HG02884 (cell line): ENCODE measurements around the gene FBXL16.
"Not testable (repeated sequence)": the region's sequence is repeated elsewhere in the genome, so short reads cannot be mapped to it uniquely, and the experiment has no call there.

Experiments used
- ATAC-seq: cut with Tn5 transposase; IDR thresholded peaks from one replicate; pipeline ENCODE4 v1.9.1; 2021; ENCODE audit warnings: mild to moderate bottlenecking, moderate library complexity; ENCODE audit not compliant: unreplicated experiment

Gene FBXL16, protein sequence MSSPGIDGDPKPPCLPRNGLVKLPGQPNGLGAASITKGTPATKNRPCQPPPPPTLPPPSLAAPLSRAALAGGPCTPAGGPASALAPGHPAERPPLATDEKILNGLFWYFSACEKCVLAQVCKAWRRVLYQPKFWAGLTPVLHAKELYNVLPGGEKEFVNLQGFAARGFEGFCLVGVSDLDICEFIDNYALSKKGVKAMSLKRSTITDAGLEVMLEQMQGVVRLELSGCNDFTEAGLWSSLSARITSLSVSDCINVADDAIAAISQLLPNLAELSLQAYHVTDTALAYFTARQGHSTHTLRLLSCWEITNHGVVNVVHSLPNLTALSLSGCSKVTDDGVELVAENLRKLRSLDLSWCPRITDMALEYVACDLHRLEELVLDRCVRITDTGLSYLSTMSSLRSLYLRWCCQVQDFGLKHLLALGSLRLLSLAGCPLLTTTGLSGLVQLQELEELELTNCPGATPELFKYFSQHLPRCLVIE

GRCh38 chr16:705431-706188, at the start of gene FBXL16:
TSS of gene FBXL16 (minus strand) at chr16:705801. CDS start at chr16:697405, 8,396 bp downstream.
- ATAC-seq, result no peak

- no peak for ATAC-seq
Observed at GRCh38 chr16:754656-755055, 49.1 kb upstream of the FBXL16 start.

DNA sequence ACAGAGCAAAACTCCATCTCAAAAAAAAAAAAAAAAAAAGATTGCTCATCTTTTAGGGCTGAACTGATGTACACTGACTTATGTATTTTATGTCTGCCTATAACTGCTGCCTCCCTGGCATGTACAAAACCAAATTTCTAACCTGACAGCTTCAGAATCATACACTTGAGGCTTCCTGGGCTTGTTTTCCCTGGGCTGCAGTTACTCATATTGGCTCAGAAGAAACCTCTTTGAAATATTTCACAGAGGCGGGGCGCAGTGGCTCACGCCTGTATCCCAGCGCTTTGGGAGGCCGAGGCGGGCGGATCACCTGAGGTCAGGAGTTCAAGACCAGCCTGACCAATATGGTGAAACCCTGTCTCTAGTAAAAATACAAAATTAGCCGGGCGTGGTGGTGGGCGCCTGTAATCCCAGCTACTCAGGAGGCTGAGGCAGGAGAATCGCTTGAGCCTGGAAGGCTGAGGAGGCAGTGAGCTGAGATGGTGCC, 48.6 kb upstream of the FBXL16 start:
- not testable (repeated sequence) for ATAC-seq

GRCh38 chr16:752007-752312, 46.4 kb upstream of the FBXL16 start:
- no peak for ATAC-seq

DNA sequence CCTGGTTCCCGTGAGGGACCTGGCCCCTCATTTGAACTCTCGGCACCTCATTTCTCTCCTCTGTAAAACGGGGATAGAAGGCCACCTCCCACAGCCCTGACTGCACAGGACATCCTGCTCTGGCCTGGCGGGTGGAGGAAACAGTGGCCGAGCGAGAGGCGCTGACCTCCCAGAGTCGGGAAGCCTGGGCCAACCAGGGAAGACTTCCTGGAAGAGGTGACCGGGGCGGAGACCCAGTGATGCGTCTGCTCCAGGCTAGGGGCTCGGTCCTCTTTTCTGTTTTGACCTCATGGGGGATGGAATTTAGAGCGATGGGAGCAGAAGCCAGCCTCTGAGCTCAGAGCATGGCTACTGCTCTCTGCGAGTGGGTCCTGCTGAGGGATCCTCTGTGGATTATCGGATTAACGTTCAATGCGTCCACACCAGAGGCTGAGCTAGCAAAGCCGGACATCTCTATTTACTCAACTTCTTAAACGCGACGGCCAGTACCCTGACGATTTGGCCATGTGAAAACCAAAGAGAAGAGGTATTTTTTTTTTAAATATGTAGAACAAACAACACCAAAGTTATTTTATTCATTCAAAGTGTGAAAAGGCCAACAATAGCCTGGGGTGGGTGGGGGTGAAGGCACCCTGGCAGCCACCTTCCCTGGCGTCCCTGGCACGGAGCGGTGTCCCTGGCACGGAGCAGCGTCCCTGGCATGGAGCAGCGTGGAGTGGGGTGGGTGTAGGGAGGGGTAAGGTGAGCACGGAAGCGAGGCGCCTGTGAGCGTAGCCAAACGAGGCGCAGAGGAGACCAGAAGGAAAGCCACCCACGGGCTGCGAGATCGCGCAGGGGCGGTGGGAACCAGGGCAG, 45.8 kb upstream of the FBXL16 start:
- ATAC-seq, result no peak

DNA sequence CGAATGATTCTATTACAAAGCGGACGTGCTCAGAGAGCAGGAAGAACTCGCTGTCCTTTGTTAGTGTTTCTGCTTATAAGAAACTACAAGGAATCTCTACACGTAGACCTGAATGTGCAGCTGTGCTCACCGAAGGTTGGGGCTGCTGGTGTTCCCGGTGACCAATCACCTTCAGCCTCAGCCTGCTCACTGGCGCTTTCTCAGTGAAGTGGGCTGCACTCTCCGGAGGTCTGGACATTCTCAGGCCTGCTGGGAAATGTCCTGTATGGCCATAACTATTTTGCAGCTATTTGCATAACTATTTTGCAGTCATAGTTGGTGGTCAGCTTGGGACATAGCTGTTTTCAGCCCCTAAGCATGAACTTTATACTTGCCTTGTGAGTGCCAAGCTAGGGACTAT, 44.9 kb upstream of the FBXL16 start:
- no peak for ATAC-seq

DNA sequence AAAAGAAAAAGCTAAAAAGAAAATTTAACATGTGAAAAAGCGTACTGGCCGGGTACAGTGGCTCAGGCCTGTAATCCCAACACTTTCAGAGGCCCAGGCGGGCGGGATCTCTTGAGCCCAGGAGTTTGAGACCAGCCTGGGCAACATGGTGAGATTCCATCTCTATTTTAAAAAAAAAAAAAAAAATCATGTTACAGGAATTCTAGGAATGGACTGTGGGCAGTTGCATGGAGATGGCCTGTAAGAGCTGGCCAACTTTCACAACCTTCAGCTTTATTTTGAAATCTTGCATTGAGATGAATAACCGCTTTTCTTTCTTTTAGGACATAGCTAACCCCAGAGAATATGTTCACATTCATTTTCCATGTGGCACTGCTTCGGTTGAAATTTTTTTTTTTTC, 43.4 kb upstream of the FBXL16 start:
- no peak for ATAC-seq

- ATAC-seq, result no peak
Observed at GRCh38 chr16:747978-748746, 42.6 kb upstream of the FBXL16 start.

DNA sequence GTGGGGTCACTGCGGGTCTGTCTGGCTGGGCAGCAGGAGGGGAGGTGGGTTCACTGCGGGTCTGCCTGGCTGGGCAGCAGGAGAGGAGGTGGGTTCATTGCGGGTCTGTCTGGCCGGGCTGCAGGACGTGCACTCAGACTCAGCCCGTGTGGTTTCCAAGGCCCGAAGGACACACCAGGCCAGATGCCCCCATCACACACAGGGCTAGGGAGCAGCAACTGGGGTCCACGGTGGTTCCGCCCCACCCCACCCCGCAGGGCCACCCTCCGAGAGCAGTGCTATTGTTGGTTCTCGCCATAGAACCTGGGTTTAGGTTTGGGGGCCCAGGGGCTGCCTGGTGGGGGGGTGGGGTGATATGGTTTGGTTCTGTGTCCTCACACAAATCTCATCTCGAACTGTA, 41.0 kb upstream of the FBXL16 start:
- no peak for ATAC-seq

- no peak for ATAC-seq
Observed at GRCh38 chr16:745739-746138, 40.1 kb upstream of the FBXL16 start.

GRCh38 chr16:743794-744500, 38.3 kb upstream of the FBXL16 start:
- ATAC-seq, result no peak

DNA sequence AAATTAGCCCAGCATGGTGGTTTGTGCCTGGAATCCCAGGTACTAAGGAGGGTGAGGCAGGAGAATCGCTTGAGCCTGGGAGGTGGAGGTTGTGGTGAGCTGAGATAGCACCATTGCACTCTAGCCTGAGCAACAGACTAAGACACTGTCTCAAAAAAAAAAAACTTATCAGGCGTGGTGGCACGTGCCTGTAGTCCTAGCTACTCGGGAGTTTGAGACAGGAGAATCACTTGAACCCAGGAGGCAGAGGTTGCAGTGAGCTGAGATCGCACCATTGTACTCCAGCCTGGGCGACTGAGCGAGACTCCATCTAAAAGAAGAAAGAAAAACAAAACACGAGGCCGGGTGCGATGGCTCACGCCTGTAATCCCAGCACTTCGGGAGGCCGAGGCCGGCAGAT, 37.3 kb upstream of the FBXL16 start:
- not testable (repeated sequence) for ATAC-seq

GRCh38 chr16:741986-742629, 36.5 kb upstream of the FBXL16 start:
- no peak for ATAC-seq

- peak; percentile 61 for ATAC-seq
Observed at GRCh38 chr16:740764-741505, 35.3 kb upstream of the FBXL16 start, which contains the start of gene CIAO3. TSS of gene CIAO3 (minus strand) at chr16:740997. CDS start at chr16:740985, 12 bp downstream.

GRCh38 chr16:740459-740763, 34.8 kb upstream of the FBXL16 start:
- ATAC-seq, result no peak

DNA sequence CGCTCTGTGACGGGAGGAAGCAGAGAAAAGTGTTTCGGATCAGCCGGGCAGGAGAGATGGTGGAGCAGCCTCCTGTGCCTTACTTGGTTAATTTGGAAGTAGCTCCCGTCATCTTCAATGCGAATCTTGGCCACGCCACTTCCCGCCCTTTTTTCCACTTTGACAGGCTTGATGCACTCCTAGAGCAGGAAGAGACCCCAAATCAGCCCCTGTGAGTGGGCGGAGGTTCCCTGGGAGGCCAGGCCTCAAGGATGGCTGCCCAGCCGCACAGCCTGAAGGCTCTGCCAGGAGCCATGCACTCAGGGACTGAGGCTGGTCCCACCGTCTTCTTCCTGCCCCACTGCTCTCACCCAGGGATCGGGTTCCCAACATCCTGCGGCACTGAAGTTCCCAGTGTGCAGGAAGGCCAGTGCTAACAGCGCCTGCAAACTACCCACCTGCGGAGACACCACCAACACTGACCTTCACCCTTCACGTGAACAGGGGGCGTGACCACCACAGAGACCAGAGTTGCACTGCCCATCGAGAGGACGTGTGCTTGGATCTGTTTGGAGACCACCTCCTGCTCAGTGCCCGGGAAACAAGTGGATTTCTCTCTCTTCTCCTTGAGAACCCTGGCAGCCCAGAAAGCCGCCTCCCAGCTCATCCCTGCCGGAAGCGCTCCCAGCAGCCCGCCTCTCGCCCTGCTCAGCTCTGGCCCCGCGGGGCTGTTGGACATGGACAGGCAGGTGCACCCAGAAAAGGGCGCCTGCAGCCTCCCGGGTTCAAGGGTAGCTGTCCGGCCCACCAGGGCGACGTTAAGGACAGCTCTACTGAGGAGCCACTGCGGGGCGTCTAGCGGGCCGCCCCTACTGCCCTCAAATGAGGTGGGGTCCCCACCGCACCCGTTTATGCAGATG, 34.2 kb upstream of the FBXL16 start:
- ATAC-seq, result no peak

DNA sequence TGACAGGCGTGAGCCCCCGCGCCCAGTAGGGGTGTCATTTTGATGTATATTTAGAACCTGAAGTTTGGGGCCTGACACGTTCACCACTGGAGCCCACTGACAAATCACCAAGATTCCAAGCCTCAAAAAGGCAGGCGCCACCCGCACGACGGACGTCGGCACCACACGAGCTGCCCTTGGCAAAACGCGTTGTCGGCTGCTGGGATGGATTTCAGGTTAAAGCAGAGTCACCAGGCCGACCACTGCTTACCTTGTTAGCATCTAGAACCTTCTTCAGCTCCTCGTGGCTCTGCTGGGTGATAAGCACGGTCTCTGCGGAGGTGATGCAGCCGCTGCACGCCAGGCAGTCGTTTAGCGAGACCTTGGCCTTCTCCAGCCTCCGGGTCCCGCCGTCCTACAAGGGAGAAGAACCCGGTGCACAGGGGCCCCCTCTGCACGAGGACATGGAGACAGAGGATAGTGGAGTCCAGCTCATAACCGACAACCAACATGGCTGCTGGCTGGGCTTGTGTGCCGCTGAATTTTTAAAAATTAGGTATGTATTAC, 31.4 kb upstream of the FBXL16 start:
- no peak for ATAC-seq
